ENCODE results near the gene CLDN8.

The CLDN8 gene

GRCh38 chr21:30200000-30200399 is 15.9 kb downstream of the CLDN8 start:
- no peak for DNase-seq

DNA sequence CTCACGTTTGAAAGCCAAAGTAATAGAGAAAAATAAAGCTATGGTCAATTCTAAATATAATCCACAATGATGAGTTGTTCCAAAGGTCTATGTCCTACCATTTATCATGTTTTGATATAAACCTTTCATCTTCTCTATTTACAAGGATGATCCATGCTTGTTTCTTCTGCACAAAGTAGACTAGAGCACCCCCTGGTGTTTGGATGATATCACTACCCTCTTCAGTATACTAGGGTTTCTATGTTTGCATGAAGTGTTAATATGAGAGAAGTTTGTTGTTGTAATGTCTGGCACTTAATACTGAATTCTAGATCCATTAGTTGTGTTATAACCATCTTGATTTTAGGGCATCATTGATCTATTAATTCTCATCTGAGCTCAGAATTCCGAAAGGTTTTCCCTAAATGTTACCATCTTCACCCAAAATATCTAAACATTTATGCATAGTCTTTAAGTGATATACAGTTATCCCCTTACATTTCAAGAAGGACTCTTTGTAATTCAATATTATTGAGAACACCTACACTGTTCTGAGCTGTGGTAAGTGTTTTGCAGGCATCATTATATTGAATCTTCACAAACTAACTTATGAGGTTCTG is 21.1 kb downstream of the CLDN8 start:
- peak; percentile 50 for DNase-seq

DNA sequence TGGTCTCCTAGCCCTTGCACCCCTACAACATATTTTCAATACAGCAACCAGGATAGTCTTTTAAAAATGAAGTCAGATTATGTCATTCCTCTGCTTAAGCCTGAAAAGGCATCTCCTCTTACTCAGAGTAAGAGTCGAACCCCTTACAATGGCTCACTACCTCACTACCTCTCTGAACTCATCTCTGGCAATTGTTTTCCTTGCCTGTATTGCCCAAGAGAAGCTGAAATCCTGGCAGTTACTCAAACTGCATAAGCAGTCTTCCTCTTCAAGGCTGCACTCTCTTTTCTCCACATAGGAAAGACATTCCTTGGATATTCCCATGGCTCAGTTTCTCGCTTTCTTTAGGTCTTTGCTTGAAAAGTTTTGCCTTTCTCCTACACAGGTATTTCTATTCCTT is 22.7 kb downstream of the CLDN8 start:
- no peak for DNase-seq

DNA sequence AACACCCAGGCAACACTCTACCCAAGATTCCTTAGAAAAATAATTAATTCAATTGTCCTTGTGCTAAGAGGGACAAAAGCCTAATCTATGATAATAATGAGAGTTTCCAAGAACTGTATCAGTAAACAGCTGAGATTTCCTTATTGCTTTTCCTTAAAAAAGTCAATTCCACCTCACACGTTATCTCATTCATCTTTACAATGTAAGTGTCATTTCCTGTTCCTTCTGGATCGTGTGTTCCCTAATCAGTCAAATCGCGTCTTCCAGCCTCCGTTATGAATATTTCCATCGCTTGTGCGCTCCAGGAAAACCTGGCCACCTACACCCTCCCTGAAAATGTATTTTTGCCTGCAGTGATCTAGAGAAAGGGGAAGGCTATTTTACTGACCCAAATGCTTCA is 25.3 kb downstream of the CLDN8 start:
- DNase-seq: no peak

DNA sequence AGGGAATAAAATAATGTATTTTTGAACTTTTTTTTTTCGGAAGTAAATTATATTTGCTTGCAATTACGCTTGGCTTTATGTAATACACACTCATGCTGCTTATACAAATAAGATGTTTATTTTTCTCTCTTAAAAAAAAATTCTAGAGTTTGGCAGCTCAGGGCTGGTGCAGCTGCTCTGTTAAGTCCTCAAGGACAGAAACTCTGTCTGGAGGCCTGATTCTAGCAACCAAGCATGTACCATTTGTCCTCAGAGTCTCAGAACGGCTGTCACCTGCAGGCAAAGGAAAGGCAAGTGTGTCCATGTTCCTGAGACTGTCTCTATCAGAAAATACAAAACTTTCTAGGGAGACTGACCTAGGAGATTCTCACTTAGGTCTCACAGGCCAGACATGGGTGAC is 26.1 kb downstream of the CLDN8 start:
- no peak for DNase-seq

GRCh38 chr21:30186242-30186641 is 29.7 kb downstream of the CLDN8 start:
- DNase-seq: no peak

DNA sequence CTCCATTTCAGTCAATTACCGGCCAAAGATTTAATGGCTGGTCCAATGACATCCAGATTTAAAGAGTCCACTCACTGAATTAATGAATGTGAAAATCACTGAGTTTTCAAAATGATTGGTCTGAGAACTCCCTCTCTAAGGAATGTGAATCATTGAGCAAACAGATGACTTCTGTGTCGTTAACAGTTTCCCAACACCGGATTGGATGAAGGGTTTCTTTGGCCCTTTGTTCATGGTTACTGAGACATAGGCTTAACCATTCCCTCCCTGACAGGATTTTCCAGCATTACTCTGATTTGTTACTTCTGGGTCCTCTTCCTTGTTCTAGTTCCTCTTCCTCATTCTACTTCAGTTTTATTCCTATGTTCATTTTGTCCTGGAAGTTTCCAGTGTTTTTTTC is 47.8 kb downstream of the CLDN8 start:
- no peak for DNase-seq

DNA sequence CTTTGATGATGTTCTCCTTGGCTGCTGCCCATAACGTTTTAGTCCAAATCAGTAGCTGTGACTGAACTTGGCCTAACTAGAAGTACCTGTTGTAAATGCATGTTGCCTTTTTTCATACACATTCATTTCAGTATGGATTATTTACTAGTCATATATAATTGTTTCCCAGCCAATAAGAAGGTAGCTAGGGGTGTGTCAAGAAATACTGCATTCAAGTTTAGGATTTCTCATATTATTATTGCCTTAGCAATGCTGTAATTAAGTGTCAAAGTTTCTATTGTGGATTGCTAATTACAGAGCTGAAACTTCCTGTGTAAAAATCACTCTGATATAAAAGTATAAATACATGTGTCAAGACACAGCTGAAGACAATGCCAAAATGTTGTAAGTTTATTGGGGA is 49.2 kb downstream of the CLDN8 start, which contains the start of gene CLDN17:
CLDN17 (minus strand) TSS at position 101 of the 400 bp plus-strand sequence. CDS start 188 bp downstream, outside the sequence.
- no peak for DNase-seq

GRCh38 chr21:30166171-30166570 is 49.7 kb downstream of the CLDN8 start:
- no peak for DNase-seq

DNA sequence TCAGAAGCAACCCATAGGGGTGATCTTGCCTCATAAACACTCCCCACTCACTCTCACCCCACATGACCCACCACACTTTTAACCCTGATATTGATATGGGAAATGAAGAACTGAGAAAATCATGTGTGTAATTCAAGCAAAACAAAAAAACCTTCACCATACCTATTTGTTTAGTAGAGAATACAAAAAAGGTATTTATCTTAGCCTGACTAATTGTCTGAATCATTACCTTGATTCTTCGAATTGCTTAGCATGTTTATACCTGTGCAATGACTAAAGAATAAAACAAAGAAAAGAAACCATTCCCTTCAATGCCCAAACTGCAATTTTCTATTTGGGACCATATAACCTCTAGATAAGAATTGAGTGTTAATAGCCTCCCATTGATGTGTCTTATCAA is 51.1 kb downstream of the CLDN8 start:
- no peak for DNase-seq

All from fibroblast of skin of back (primary cell).